A673 (cell line): ENCODE results near the gene BEST1. TPM values are rescaled to one million over a fixed set of nuclear protein-coding genes. Genes with fewer than 3 reads are reported as not detected.

Experiments
- BruUV-seq: library from RNA; stranded (reverse); fragments of 400-500 nt; replicated peaks from 2 replicates; lab custom pipeline; 2021; lab: Mats Ljungman, UMichigan
- CTCF ChIA-PET: fragments of 300-600 bp; sonication (Branson Sonifier 250); formaldehyde crosslinking; loops from one replicate; lab custom pipeline; 2022; ENCODE audit warnings: antibody characterized with exemption; lab: Charles Lee
- POLR2A ChIA-PET: fragments of 300-600 bp; sonication (Branson Sonifier 250); formaldehyde crosslinking; loops from one replicate; lab custom pipeline; 2022; ENCODE audit warnings: antibody characterized with exemption; ENCODE audit not compliant: low non-redundant PET; lab: Charles Lee
- DNase-seq: peaks from one replicate; pipeline ENCODE4 v3.0.0-alpha.2; 2015; ENCODE audit warnings: low spot score
- H3K27ac ChIP-seq: fragments of 200-600 bp; sonication (generic); 2 replicates; pipeline ENCODE4 v1.5.1; 2016; ENCODE audit warnings: mixed run types, low read depth, mild to moderate bottlenecking, mixed read lengths, antibody characterized with exemption, low read length; ENCODE audit not compliant: poor library complexity, severe bottlenecking
- H3K27me3 ChIP-seq: fragments of 200-600 bp; sonication (generic); replicated peaks from 2 replicates; pipeline ENCODE4 v1.6.1; 2017; ENCODE audit warnings: mixed run types, low read depth, mild to moderate bottlenecking, mixed read lengths, antibody characterized with exemption, low read length; ENCODE audit not compliant: insufficient read depth, poor library complexity
- H3K36me3 ChIP-seq: fragments of 200-600 bp; sonication (generic); 2 replicates; pipeline ENCODE4 v1.6.1; 2016; ENCODE audit warnings: mixed run types, mild to moderate bottlenecking, mixed read lengths, antibody characterized with exemption, low read length; ENCODE audit not compliant: insufficient read depth, poor library complexity, severe bottlenecking
- H3K4me1 ChIP-seq: fragments of 200-600 bp; sonication (generic); 2 replicates; pipeline ENCODE4 v1.6.1; 2017; ENCODE audit warnings: mixed run types, mild to moderate bottlenecking, mixed read lengths, antibody characterized with exemption, low read length; ENCODE audit not compliant: insufficient read depth, poor library complexity, severe bottlenecking
- H3K4me3 ChIP-seq: fragments of 200-600 bp; sonication (generic); 2 replicates; pipeline ENCODE4 v1.5.1; 2016; ENCODE audit warnings: low read depth, mixed run types, mild to moderate bottlenecking, mixed read lengths, low read length; ENCODE audit not compliant: poor library complexity, severe bottlenecking
- H3K9me3 ChIP-seq: fragments of 200-600 bp; sonication (generic); 2 replicates; pipeline ENCODE4 v1.6.1; 2016; ENCODE audit warnings: mixed run types, low read depth, mild to moderate bottlenecking, mixed read lengths, antibody characterized with exemption, low read length; ENCODE audit not compliant: poor library complexity, severe bottlenecking
- CTCF ChIP-seq: fragments of 300-800, 200-600 bp; sonication (generic); conservative IDR thresholded peaks from 2 replicates; pipeline ENCODE4 v1.5.1; 2017; ENCODE audit warnings: low read depth, mild to moderate bottlenecking, antibody characterized with exemption, low read length, moderate library complexity, mixed read lengths
- EZH2 ChIP-seq: fragments of 200-600 bp; sonication (generic); IDR thresholded peaks from 2 replicates; pipeline ENCODE4 v1.6.1; 2017; ENCODE audit warnings: borderline replicate concordance, low read depth, mild to moderate bottlenecking, mixed read lengths, antibody characterized with exemption, low read length; ENCODE audit not compliant: poor library complexity, severe bottlenecking
- intact Hi-C: fragments of 100-400 bp; cut with micrococcal nuclease; formaldehyde crosslinking; loops from one replicate; pipeline ENCODE4 v1.10.0; 2022; ENCODE audit not compliant: unreplicated experiment
- total RNA-seq: library from RNA; stranded (reverse); gene quantifications from 2 replicates; pipeline ENCODE4 v1.2.3, GENCODE V29; 2021

The BEST1 gene
- total RNA-seq, 1 experiment from 2014 or later, result 5.3 TPM

GRCh38 chr11:61971248-61972111, 21.3 kb downstream of the BEST1 start:
- Histone ChIP-seq H3K4me1 (peaks cover 48% of the 10 kb centered on the region), H3K27ac (peak overlapping the region; percentile 90)
- BruUV-seq, result no TSS peak

GRCh38 chr11:61972112-61972671, 22.0 kb downstream of the BEST1 start:
- intact Hi-C loops, result no loop called here
- Histone ChIP-seq H3K4me3 (no peak overlapping the region), H3K4me1 (peaks cover 48% of the 10 kb centered on the region), H3K27ac (peak overlapping the region; percentile 90), H3K9me3 (no peaks in the 10 kb centered on the region), H3K36me3 (no peaks in the 10 kb centered on the region), H3K27me3 (no peaks in the 10 kb centered on the region)
- CTCF ChIA-PET, result interaction anchor here (0.6 to 1.1 kb wide), 2 partner anchors 32 to 110 kb away, joined by 3 to 4 read pairs; no protein-coding TSS in a partner anchor
- no TSS peak for BruUV-seq
- DNase-seq, result no peak
- TF ChIP-seq CTCF, result no peak
- TF ChIP-seq EZH2, result no peak
- POLR2A ChIA-PET, result interaction anchor here (0.8 to 2.4 kb wide), 2 partner anchors 23 to 110 kb away, joined by 4 to 8 read pairs; no protein-coding TSS in a partner anchor

More at GRCh38 chr11:61971248-61972111, 21.3 kb downstream of the BEST1 start:
- peak; percentile 99 for DNase-seq
- CTCF ChIA-PET, result interaction anchor here (0.6 to 1.1 kb wide), 3 partner anchors 31 to 111 kb away, joined by 3 to 7 read pairs (median 4); no protein-coding TSS in a partner anchor
- intact Hi-C loops, result no loop called here
- no peak for TF ChIP-seq CTCF
- Histone ChIP-seq H3K4me3 (no peak overlapping the region), H3K9me3 (no peaks in the 10 kb centered on the region), H3K27me3 (no peaks in the 10 kb centered on the region), H3K36me3 (peaks cover under 1% of the 10 kb centered on the region)
- POLR2A ChIA-PET, result interaction anchor here (2.4 kb wide), 1 partner anchor 22 kb away, joined by 8 read pairs; no protein-coding TSS in a partner anchor

- BruUV-seq, result no TSS peak
- POLR2A ChIA-PET, result interaction anchor here (0.8 to 2.4 kb wide), 2 partner anchors 23 to 110 kb away, joined by 4 to 8 read pairs; no protein-coding TSS in a partner anchor
- Histone ChIP-seq H3K27ac (peak overlapping the region; percentile 90), H3K27me3 (no peaks in the 10 kb centered on the region), H3K9me3 (no peaks in the 10 kb centered on the region), H3K4me3 (no peak overlapping the region), H3K36me3 (no peaks in the 10 kb centered on the region), H3K4me1 (peaks cover 48% of the 10 kb centered on the region)
- intact Hi-C loops, result no loop called here
- CTCF ChIA-PET, result interaction anchor here (1.1 kb wide), 1 partner anchor 109 kb away, joined by 4 read pairs; no protein-coding TSS in a partner anchor
- TF ChIP-seq CTCF (no peak), EZH2 (no peak)
- no peak for DNase-seq
Observed at GRCh38 chr11:61972672-61973475, 22.7 kb downstream of the BEST1 start.
